HG03175 (cell line): ENCODE data around the gene DYRK1A.
"Not testable (repeated sequence)": the region's sequence is repeated elsewhere in the genome, so short reads cannot be mapped to it uniquely, and the experiment has no call there.

Experiments
- ATAC-seq: cut with Tn5 transposase; IDR thresholded peaks from one replicate; pipeline ENCODE4 v1.9.1; 2021; ENCODE audit warnings: mild to moderate bottlenecking, moderate library complexity; ENCODE audit not compliant: unreplicated experiment

The DYRK1A gene

DNA sequence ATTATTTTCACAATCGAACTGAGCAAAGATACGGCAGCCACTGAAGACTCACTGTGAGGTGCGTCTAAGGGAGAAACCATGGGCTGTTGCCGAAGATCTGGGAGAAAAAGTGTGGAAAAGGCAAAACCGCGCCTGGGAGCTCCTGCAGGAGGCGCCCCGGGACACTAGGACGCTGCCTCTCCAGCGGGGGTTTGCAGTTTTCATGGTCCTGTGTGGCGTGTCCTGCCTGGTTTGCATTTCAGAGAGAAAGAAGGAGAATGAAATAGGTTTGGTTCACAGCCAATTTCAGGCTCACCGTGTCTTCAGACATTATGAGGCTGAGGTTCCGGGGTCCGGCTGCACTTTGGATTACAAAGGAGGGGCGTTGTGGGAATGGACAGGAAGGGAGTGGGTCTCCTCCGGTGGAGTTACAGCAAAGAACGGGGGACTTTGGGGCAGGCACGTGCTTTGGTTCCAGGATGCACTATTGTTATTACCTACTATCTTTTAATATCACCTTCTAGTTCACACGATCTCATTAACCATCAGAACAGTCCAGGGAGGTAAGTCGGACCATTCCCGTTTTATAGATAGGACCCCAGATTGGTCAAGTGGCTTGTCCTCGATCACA is 179.8 kb downstream of the DYRK1A start:
- ATAC-seq, result no peak

DNA sequence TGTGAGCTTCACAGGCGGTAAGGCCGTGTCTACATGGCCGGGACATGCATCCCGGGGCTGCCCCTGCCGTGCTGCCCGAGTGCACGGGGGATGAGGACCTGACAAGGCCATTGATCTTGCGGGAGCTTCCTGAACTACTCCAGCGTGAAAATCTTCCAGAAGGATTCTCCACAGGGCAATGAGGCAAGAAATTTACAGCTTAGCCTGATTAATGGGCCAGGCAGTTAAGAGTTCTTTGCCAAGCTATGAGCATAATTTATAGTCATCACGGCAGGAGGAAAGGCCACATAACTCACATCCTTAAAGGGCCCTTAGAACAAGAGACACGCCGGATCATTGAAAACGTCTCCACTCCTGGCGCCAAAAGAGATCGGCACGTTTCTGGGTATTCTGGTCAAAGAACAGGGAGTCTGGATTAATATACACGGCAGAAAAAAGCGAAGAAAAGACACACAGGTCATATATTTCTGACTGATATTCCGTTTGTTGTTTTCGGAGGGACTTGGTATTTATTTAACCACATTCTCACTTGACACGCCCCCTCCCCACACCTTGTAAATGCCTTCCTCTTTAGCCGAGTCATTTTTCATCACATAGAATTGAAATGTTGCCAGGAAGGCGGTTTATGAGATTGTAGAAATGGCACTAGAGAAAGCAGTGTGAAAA is 180.5 kb downstream of the DYRK1A start:
- ATAC-seq, result no peak

DNA sequence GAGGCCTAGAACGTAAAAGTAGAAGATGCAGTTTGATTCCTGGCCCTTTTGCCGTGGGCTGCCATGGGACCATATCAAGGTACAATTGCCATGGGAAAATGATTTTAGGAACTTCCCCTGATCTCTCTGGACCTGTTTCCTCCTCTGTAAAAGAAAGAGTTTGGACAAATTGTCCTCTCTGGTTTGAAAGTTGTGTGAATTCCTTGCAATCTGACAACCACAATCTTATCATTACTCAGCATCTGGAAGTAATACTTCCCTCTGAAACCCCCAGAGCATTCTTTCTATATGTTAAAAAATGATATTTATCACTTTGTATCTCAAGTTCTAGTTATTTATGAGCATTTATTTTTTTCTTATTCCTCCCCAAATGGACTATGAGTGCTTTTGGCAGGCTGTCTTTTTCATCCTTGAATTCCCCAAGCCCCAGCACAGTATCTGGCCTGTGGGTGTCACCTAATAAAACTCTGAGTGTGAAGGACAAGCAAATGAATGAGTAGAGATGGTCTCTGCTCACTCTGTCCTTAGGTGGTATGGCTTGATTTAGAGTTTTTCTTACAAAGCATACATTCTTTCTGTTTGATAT is 181.1 kb downstream of the DYRK1A start:
- ATAC-seq, result no peak

DNA sequence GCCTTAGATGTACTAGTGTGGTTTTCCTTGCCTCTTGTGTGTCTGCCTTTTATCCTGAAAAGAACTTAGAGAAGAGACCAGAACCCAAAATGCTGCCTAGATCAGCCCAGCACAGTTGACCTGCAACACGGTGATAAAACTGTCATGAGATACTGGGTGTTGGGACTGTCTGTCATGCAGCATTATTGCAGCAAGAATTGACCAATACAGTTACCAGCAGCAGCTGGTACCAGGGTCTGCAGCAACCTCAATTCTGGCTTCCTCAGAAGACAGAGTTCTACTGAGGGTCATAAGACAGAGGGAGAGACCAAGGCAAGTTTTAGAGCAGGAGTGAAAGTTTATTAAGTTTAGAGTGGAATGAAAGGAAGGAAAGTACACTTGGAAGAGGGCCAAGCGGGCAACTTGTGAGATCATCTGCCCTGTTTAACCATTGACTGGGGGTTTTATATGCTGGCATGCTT is 182.0 kb downstream of the DYRK1A start:
- ATAC-seq, result no peak

GRCh38 chr21:37549730-37550129 is 183.2 kb downstream of the DYRK1A start:
- ATAC-seq, result not testable (repeated sequence)

DNA sequence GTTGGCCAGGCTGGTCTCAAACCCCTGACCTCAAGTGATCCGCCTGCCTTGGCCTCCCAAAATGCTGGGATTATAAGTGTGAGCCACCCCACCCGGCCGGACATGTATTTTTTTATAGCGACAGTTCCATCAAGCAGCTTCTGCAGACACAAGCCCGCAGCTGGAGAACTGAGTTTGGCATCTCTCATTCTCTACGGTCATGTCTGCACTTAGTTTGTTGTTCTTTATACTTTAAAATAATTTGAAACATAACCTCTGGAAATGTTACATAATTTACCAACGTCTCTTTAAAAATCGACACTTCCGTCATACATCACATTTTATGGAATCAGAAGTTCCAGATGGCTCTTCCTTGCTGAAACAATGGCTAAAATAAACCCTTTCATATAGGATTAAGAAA is 183.6 kb downstream of the DYRK1A start:
- ATAC-seq, result no peak

DNA sequence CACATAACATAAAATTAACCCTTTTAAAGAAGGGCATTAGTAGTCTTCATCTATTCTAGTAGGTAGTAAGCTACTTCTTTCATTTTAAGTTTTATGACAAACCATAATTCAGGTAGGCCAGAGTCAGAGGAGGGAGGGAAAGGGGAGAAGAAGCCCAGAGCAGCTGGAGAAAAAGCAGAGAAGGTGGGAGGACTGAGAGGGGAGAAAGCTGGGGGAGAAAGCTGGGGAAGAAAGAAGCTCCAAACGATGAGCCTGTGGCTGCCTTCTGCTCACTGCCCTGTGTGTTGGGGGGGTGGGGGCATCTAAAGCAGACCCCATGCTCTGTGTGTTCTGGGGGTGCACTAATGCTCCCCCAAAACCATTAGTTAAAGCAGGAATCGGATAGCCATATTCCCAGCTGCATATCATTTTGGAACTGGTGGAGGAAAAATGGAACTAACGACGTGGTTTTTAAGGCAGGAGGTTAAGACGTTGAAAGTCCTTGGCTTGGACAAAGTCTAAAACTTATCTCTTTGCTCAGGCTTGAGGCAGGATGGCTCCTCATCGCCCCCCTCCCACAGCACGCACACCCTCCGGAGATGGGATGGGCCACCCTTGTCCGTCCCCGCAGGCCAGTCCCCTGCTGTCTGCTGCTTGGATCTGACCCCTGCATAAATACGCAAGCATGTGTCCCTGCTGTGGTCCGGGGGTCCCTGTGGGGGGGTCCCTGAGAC is 184.2 kb downstream of the DYRK1A start:
- ATAC-seq, result no peak

DNA sequence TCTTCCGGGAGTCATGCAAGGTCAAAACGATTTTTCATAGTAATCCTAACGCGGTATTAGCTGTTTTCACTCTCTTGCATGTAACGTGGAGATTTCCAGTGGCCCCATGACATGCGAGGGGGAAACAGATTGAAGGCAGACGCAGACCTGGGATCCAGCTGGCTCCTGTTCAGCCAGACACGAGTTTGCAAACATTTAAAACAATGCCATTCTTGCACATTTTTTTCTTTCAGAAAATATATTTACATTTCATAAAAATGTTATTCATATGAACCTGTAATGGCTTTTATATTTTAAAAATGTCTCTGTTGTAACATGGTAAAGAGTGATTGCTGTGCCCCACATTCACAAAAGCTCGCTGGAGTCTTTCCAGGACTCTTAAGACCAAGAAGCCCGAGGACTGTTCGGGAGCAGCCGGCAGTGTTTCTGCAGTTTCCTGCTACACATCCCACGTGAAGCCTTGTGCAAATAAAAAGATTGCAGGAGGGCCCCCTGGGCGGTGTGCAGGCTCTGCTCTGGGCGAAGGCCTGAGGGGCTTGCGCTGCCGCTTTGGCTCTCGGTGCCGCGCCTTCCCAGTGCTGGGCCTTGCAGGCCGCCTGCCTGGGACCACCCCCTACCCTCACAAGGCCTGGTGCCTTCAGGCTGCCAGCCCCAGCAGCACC is 184.9 kb downstream of the DYRK1A start:
- ATAC-seq, result no peak

DNA sequence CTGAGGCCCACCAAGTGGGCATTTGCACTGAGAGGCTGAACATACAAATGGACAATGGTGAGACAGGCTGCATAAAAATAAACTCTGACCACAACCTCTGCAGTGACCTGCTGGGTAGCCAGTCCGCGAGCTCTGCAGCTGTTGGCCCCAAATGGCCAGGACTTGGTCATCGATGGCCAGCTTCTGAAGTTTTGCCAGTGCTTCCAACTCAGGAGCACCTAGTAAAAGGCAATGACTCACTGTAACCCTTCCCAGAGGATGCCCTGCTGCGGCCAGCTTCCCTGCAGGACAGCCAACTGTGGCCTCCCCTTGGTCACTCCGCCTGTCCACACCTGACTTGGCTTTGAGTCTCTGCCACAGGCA is 185.4 kb downstream of the DYRK1A start:
- ATAC-seq, result no peak

- no peak for ATAC-seq
These were observed 186.0 kb downstream of the DYRK1A start for GRCh38 chr21:37552496-37553029.

- no peak for ATAC-seq
These were observed 186.5 kb downstream of the DYRK1A start for GRCh38 chr21:37553078-37553481.

DNA sequence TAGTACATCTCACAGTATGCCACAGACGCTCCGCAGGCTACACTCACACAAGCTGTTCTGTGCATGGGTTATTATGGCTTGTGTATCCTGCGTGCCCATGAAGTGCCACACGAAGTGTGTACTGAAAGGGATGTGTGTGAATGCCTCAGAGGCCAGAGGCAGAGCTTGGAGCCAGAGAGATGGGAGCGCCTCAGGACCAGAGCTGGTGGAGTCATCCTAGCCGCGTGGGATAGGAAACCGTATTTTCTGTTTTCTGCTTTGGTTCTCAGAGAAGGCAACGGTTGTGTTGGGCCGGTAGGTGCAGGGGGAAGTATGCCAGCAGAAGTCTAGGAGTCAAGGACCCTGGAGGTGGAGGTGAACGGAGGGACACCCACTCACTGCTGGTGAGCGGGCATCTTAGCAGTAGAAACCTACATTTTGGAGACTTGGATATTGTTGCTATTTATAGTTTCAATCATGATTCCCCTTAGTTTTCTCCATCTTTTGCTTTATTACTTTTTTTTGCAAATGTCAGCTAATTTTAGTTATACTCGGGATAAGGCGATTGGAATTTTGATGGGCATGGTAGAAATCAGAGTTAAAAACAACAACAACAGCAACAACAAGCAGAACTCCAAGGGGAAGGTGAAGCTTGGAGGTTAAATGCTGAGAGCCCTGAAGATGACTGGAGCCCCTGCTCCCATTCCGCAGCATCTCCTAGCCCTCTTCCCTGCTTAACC is 188.2 kb downstream of the DYRK1A start:
- ATAC-seq, result no peak

DNA sequence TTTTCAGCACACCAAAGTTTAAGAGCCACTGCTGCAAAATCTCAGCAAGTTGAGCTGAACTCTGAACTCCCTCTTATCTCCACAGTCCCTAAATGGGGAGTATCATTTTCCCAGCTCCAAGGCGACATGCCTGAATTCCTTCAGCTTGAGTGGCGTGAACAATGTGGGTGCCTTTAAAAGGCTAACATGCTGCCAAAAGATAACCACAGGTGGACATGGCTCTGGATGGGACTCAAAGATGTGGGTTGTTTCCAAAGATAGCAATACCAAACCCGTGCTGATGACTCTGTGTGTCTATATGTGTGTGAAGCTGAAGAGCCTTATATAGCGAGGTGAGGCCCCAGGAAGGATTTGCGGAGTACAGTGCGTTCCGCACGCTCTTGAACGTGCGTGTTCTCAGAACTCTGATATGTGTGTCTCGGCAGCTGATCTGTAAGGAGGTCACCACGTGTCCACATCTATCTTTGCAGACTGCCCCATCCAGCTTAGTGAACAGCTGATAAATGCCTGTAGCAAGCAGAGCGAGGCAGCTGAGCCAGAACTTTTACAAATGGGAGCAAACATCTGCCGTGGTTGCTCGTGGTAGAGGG is 189.2 kb downstream of the DYRK1A start:
- no peak for ATAC-seq

DNA sequence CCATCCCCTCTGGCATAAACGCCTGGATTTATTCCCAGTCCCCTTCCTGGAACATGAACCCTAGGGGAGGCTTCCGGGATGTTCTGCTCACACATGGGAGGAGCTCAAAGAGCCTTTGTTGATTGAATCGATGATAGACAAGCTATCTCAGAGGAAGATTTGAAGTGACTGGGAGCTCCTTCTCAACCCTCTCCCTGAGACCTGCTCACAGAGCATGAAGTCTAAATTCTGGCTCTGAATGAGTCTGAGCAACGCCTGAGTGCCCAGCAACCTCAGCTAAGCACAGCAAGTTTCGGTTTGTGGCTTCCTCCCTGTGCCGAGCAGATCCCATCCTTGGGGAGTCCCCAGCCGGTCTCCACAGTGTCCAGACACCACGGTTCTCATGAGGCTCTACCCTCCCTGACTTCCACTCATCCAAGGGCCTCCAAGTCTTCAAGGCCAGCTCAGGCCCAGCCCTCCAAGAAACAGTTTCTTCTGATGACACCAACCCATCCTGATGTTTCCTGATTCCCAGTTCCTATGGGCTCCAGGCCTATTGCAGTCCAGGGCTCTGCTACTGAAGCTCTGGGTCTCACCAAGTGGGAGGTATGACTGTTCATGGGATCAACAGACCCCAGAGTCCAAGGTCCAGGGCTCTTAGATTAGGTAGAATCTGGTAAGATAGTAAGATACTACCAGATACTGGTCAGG is 190.8 kb downstream of the DYRK1A start:
- peak; percentile 96 for ATAC-seq

GRCh38 chr21:37558676-37559211 is 192.2 kb downstream of the DYRK1A start:
- ATAC-seq, result no peak

DNA sequence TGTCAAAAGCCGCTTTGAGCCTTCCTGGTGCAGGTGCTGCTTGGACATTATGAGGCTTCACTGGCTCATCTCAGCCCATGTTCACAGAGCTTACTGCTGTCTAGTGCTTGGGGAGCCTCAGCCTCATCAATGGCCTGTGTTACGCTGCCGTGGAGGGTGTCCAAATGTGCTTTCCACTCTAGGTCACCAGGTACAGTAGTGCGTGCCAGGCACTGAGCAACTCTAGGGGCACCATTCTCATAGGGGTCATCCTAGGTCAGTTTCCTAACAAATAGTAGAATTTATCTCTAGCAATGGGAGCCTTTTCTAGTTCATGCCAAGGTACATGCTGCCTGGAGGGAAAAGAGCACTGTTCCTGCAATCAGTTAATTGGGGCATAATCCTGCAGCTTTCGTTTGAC is 193.8 kb downstream of the DYRK1A start:
- no peak for ATAC-seq

- ATAC-seq, result no peak
These were observed 194.9 kb downstream of the DYRK1A start for GRCh38 chr21:37561506-37561905.

DNA sequence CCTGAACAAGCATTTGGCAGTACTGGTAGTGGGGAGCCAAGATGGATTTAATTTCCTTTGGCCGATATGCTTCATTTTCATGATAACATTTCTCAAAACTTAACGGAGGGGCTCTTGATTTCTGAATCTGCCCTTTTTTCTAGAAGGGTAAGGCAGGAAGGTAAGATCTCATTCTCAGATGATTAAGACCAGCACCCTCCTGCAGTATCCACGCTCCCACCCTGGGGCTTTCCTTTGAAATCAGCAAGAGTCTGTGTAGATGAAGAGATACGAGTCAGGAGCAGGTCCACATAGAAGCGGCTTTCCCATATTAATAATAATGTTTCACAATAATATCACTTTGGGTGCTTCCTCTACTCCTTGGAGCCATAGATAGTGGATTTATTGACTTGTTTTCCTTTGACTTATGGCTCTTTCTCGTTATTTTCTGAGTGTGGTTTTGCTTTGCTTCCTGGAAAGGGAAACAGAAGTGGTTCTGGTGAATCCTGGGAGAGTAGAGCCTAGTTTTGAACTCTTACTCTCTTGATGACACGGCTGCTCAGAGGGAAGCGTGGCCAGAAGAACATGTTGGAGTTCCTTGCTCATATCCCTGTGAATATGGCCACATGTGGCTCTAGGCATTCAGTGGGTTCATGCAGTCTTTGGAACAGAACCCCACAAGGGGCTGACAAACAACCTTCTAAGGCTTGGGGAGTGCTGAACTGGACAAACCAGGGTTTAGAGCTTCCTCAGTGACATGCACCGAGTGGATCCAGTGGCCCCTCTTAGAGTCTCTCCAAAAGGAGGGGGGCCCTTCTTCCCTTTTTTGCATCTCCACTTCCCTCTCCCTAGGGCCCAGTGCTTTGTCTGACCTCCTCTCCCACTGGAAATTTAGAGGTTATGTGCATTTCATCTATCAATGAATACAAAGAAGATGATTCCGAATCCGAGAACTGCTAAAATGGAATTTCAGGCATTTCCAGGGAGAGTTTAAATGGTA is 195.7 kb downstream of the DYRK1A start:
- ATAC-seq, result no peak
